GM21390 (cell line): Measurements from ENCODE around the gene PLA2G4E.

Source experiments
- ATAC-seq: cut with Tn5 transposase; IDR thresholded peaks from one replicate; pipeline ENCODE4 v1.9.1; 2021; ENCODE audit not compliant: unreplicated experiment

PLA2G4E gene

GRCh38 chr15:42020713-42021273, at the start of gene PLA2G4E:
Gene PLA2G4E, minus strand, starts transcription at chr15:42021042. Its CDS starts 12 bp downstream, at chr15:42021030.
- ATAC-seq, result no peak

GRCh38 chr15:42070279-42070975, 49.6 kb upstream of the PLA2G4E start:
- ATAC-seq, result no peak

- no peak for ATAC-seq
Measured at GRCh38 chr15:42069496-42070278, 48.8 kb upstream of the PLA2G4E start.

GRCh38 chr15:42069025-42069424, 48.2 kb upstream of the PLA2G4E start:
- ATAC-seq, result no peak

GRCh38 chr15:42068601-42069000, 47.8 kb upstream of the PLA2G4E start:
- no peak for ATAC-seq

GRCh38 chr15:42066764-42067415, 46.0 kb upstream of the PLA2G4E start:
- no peak for ATAC-seq

- ATAC-seq, result no peak
Measured at GRCh38 chr15:42065468-42065867, 44.6 kb upstream of the PLA2G4E start.

- no peak for ATAC-seq
Measured at GRCh38 chr15:42065033-42065432, 44.2 kb upstream of the PLA2G4E start.

GRCh38 chr15:42064271-42064670, 43.4 kb upstream of the PLA2G4E start:
- no peak for ATAC-seq

- no peak for ATAC-seq
Measured at GRCh38 chr15:42063122-42063848, 42.4 kb upstream of the PLA2G4E start.

- ATAC-seq, result no peak
Measured at GRCh38 chr15:42062284-42062806, 41.5 kb upstream of the PLA2G4E start.

GRCh38 chr15:42060797-42061196, 40.0 kb upstream of the PLA2G4E start:
- no peak for ATAC-seq

- no peak for ATAC-seq
Measured at GRCh38 chr15:42060477-42060763, 39.6 kb upstream of the PLA2G4E start.

- no peak for ATAC-seq
Measured at GRCh38 chr15:42059661-42060476, 39.0 kb upstream of the PLA2G4E start.

- ATAC-seq, result no peak
Measured at GRCh38 chr15:42058791-42059190, 37.9 kb upstream of the PLA2G4E start.

GRCh38 chr15:42057799-42058646, 37.2 kb upstream of the PLA2G4E start:
- ATAC-seq, result no peak

- ATAC-seq, result no peak
Measured at GRCh38 chr15:42056934-42057798, 36.3 kb upstream of the PLA2G4E start.

- ATAC-seq, result no peak
Measured at GRCh38 chr15:42053914-42054313, 33.1 kb upstream of the PLA2G4E start.
